Gastrocnemius medialis (tissue), 4 donors: ENCODE data around the gene PSMB10.

Source experiments
- POLR2A ChIP-seq, 2 donors: fragments of 450-650 bp; IDR thresholded peaks; one replicate each; pipeline ENCODE4 v1.6.1; 2017; ENCODE audit warnings: antibody characterized with exemption in 2 of 2, mild to moderate bottlenecking in 2 of 2, moderate library complexity in 2 of 2
- TF ChIP-seq, protein P1 (sequence below), 5 experiments: fragments of 450-650 bp in 3 of 5; fragments of 200-600 bp in 2 of 5; sonication (generic) in 2 of 5; IDR thresholded peaks in 4 of 5; conservative IDR thresholded peaks in 1 of 5; 1 replicate in 4 of 5; 2 replicates in 1 of 5; pipeline ENCODE4 v1.5.1; 2016 to 2019; ENCODE audit warnings: antibody characterized with exemption in 5 of 5, mild to moderate bottlenecking in 3 of 5, moderate library complexity in 3 of 5

DNA sequence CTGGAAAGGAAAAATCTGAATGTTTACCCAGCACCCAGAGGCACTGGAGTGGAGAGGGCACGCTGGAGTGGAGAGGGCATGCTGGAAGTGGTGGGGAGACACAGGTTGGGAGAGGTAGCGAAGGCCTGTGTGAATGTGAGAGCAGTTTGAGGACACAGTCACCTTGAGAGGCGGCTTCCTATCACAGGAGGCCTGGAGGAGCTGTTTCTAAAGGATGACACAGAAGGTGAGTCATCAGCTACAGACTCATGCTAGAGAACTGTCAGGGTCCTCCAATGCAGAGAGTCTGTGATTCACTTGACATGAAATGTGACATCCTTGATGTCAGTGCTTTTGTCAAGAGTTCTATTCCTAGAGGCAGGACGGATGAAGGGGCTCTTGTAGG is 18.8 kb downstream of the PSMB10 start:
- TF ChIP-seq, protein P1, sequence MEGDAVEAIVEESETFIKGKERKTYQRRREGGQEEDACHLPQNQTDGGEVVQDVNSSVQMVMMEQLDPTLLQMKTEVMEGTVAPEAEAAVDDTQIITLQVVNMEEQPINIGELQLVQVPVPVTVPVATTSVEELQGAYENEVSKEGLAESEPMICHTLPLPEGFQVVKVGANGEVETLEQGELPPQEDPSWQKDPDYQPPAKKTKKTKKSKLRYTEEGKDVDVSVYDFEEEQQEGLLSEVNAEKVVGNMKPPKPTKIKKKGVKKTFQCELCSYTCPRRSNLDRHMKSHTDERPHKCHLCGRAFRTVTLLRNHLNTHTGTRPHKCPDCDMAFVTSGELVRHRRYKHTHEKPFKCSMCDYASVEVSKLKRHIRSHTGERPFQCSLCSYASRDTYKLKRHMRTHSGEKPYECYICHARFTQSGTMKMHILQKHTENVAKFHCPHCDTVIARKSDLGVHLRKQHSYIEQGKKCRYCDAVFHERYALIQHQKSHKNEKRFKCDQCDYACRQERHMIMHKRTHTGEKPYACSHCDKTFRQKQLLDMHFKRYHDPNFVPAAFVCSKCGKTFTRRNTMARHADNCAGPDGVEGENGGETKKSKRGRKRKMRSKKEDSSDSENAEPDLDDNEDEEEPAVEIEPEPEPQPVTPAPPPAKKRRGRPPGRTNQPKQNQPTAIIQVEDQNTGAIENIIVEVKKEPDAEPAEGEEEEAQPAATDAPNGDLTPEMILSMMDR (IDR thresholded peaks at IDR 0.05 in 4 of 5, conservative IDR thresholded peaks at IDR 0.05 in 1 of 5): no peak
- TF ChIP-seq POLR2A (IDR thresholded peaks at IDR 0.05): peak in 1 of 2 donors; percentile 36
